ENCODE data around the gene PCSK4.

DNA sequence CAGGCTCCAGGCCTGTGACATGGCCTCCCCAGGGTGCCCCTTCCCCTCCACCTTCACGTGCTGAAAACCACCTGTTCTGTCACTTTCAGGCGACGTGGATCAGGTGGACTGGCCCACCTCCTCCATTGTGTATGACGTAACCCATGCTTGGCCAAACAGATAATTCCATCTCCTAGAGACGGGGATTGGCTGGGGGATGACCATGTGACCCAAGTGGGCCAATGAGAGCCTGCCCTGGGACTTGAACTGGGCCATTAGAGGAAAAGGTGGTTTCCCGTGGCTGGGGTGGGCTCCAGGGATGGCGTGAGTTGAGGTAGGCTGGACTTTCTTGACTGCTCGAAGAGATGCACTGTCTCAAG, 26.2 kb upstream of the PCSK4 start:
- TF ChIP-seq HDAC2 (IDR thresholded peaks at IDR 0.05) = no peak
- TF ChIP-seq, protein P1, sequence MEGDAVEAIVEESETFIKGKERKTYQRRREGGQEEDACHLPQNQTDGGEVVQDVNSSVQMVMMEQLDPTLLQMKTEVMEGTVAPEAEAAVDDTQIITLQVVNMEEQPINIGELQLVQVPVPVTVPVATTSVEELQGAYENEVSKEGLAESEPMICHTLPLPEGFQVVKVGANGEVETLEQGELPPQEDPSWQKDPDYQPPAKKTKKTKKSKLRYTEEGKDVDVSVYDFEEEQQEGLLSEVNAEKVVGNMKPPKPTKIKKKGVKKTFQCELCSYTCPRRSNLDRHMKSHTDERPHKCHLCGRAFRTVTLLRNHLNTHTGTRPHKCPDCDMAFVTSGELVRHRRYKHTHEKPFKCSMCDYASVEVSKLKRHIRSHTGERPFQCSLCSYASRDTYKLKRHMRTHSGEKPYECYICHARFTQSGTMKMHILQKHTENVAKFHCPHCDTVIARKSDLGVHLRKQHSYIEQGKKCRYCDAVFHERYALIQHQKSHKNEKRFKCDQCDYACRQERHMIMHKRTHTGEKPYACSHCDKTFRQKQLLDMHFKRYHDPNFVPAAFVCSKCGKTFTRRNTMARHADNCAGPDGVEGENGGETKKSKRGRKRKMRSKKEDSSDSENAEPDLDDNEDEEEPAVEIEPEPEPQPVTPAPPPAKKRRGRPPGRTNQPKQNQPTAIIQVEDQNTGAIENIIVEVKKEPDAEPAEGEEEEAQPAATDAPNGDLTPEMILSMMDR (IDR thresholded peaks at IDR 0.05) = no peak
- TF ChIP-seq BHLHE40 (IDR thresholded peaks at IDR 0.05; ENCODE audit: low read depth, low read length) = no peak
- no peak for TF ChIP-seq RAD21 (conservative IDR thresholded peaks at IDR 0.05 in 1 of 2, IDR thresholded peaks at IDR 0.05 in 1 of 2)
- TF ChIP-seq EP300 (IDR thresholded peaks at IDR 0.05) = no peak
- no peak for TF ChIP-seq NR3C1 (IDR thresholded peaks at IDR 0.05)
- TF ChIP-seq, protein P2, sequence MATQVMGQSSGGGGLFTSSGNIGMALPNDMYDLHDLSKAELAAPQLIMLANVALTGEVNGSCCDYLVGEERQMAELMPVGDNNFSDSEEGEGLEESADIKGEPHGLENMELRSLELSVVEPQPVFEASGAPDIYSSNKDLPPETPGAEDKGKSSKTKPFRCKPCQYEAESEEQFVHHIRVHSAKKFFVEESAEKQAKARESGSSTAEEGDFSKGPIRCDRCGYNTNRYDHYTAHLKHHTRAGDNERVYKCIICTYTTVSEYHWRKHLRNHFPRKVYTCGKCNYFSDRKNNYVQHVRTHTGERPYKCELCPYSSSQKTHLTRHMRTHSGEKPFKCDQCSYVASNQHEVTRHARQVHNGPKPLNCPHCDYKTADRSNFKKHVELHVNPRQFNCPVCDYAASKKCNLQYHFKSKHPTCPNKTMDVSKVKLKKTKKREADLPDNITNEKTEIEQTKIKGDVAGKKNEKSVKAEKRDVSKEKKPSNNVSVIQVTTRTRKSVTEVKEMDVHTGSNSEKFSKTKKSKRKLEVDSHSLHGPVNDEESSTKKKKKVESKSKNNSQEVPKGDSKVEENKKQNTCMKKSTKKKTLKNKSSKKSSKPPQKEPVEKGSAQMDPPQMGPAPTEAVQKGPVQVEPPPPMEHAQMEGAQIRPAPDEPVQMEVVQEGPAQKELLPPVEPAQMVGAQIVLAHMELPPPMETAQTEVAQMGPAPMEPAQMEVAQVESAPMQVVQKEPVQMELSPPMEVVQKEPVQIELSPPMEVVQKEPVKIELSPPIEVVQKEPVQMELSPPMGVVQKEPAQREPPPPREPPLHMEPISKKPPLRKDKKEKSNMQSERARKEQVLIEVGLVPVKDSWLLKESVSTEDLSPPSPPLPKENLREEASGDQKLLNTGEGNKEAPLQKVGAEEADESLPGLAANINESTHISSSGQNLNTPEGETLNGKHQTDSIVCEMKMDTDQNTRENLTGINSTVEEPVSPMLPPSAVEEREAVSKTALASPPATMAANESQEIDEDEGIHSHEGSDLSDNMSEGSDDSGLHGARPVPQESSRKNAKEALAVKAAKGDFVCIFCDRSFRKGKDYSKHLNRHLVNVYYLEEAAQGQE (IDR thresholded peaks at IDR 0.05) = no peak
- TF ChIP-seq, protein P3, sequence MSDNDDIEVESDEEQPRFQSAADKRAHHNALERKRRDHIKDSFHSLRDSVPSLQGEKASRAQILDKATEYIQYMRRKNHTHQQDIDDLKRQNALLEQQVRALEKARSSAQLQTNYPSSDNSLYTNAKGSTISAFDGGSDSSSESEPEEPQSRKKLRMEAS (IDR thresholded peaks at IDR 0.05) = no peak
- TF ChIP-seq JUNB (IDR thresholded peaks at IDR 0.05) = no peak

Data from A549 (cell line).